Left lung (tissue), 10 donors: Measurements from ENCODE around the gene MEI4. TPM values are rescaled to one million over a fixed set of nuclear protein-coding genes. Genes with fewer than 3 reads are reported as not detected.
"Not testable (repeated sequence)": the region's sequence is repeated elsewhere in the genome, so short reads cannot be mapped to it uniquely, and the experiment has no call there.

Source experiments
- ATAC-seq: fragments of 200-7000 bp; cut with Tn5 transposase; one replicate; pipeline ENCODE4 v1.9.1; 2020; ENCODE audit warnings: moderate library complexity
- DNase-seq, 4 donors: peaks; one replicate each; pipeline ENCODE4 v3.0.0-alpha.2; 2013 to 2020
- H3K27ac ChIP-seq, 2 donors: fragments of 200-600 bp; sonication (generic) in 1 of 2; one replicate each; pipeline versions ENCODE4 v1.5.0 to v1.8.0; 2020 to 2021
- H3K27me3 ChIP-seq, 2 donors: fragments of 200-600 bp; sonication (generic) in 1 of 2; one replicate each; pipeline versions ENCODE4 v1.5.0 to v1.8.0; 2020 to 2021
- H3K36me3 ChIP-seq, 2 donors: fragments of 200-600 bp; sonication (generic) in 1 of 2; one replicate each; pipeline versions ENCODE4 v1.5.0 to v1.8.0; 2020 to 2021
- H3K4me1 ChIP-seq, 2 donors: fragments of 200-600 bp; one replicate each; pipeline ENCODE4 v1.8.0; 2021
- H3K4me3 ChIP-seq, 2 donors: fragments of 200-600 bp; sonication (generic) in 1 of 2; one replicate each; pipeline versions ENCODE4 v1.5.0 to v1.8.0; 2020 to 2021; ENCODE audit warnings: mild to moderate bottlenecking in 1 of 2
- H3K9me3 ChIP-seq, 2 donors: fragments of 200-600 bp; sonication (generic) in 1 of 2; one replicate each; pipeline versions ENCODE4 v1.5.0 to v1.8.0; 2020 to 2021
- intact Hi-C, 2 donors: fragments of 100-400 bp; cut with DNase I; formaldehyde crosslinking; loops; one replicate each; pipeline versions ENCODE4 v1.11.2 to v1.14.2; 2022
- polyA plus RNA-seq, 6 donors: library from polyadenylated mRNA; unstranded; fragments of 120-200 nt; gene quantifications; one replicate each; pipeline ENCODE4 v1.2.1, GENCODE V29; 2013; ENCODE audit not compliant: insufficient read length in 6 of 6
- total RNA-seq, 2 donors: library from RNA; stranded (reverse); fragmentation: NEBNext Ultra II Directional; extraction: Animal tissue kit (Norgen Biotek cat#: 25700); gene quantifications; one replicate each; pipeline ENCODE4 v1.2.1, GENCODE V29; 2021
- TF ChIP-seq, protein P1 (sequence below), 2 donors: fragments of 200-600 bp; sonication (generic) in 1 of 2; IDR thresholded peaks; one replicate each; pipeline versions ENCODE4 v1.5.0 to v1.8.0; 2021; ENCODE audit warnings: antibody characterized with exemption in 2 of 2
- donor health status: DM: no; HTN: yes; CAD: no.
- donor health status: DM: no; HTN: no; CAD: no.

The MEI4 gene
- total and polyA plus RNA-seq, 8 donors, result 0.05 to 0.24 (median 0.10) TPM; not detected in 2

DNA sequence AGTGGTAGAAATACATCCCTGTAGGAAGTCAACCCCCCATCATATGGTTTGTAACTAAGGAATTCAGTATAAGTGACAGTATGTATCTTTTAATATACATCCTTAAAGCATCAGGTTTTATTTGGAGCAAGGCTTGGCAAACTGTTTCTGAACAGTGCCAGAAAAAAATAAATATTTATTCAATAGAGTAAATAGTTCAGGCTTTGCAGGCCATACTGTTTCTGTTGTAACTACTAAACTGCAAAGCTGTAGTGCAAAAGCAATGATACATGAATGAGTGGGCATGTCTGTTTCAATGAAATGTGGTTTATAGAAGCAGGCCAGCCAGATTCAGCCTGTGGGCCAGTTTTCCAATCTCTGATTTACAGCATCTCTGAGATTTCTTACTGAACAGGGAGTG is 977 bp downstream of the MEI4 start:
- no peak overlapping the region for H3K4me3 ChIP-seq
- no peaks in the 10 kb centered on the region for H3K4me1 ChIP-seq
- H3K27ac ChIP-seq, result no peak overlapping the region
- peak in 1 of 4 donors; percentile 10 for DNase-seq
- H3K27me3 ChIP-seq, result peaks cover 0 to 9% of the 10 kb centered on the region in 2 donors
- TF ChIP-seq, protein P1, sequence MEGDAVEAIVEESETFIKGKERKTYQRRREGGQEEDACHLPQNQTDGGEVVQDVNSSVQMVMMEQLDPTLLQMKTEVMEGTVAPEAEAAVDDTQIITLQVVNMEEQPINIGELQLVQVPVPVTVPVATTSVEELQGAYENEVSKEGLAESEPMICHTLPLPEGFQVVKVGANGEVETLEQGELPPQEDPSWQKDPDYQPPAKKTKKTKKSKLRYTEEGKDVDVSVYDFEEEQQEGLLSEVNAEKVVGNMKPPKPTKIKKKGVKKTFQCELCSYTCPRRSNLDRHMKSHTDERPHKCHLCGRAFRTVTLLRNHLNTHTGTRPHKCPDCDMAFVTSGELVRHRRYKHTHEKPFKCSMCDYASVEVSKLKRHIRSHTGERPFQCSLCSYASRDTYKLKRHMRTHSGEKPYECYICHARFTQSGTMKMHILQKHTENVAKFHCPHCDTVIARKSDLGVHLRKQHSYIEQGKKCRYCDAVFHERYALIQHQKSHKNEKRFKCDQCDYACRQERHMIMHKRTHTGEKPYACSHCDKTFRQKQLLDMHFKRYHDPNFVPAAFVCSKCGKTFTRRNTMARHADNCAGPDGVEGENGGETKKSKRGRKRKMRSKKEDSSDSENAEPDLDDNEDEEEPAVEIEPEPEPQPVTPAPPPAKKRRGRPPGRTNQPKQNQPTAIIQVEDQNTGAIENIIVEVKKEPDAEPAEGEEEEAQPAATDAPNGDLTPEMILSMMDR (IDR thresholded peaks at IDR 0.05), result no peak
- intact Hi-C loops, result no loop called here
- H3K9me3 ChIP-seq, result no peaks in the 10 kb centered on the region
- no peaks in the 10 kb centered on the region for H3K36me3 ChIP-seq
- no peak for ATAC-seq

DNA sequence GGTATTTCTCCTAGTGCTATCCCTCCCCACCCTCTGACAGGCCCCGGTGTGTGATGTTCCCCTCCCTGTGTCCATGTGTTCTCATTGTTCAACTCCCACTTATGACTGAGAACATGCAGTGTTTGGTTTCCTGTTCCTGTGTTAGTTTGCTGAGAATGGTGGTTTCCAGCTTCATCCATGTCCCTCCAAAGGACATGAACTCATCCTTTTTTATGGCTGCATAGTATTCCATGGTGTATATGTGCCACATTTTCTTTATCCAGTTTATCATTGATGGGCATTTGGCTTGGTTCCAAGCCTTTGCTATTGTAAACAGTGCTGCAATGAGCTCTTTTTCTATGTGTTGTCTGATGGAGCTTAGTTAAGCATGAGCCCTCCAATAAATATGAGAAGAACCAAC is 2.2 kb downstream of the MEI4 start:
- DNase-seq, H3K27ac ChIP-seq, H3K4me3 ChIP-seq, H3K36me3 ChIP-seq, intact Hi-C loops, H3K4me1 ChIP-seq, H3K9me3 ChIP-seq, H3K27me3 ChIP-seq, ATAC-seq: not testable (repeated sequence)

DNA sequence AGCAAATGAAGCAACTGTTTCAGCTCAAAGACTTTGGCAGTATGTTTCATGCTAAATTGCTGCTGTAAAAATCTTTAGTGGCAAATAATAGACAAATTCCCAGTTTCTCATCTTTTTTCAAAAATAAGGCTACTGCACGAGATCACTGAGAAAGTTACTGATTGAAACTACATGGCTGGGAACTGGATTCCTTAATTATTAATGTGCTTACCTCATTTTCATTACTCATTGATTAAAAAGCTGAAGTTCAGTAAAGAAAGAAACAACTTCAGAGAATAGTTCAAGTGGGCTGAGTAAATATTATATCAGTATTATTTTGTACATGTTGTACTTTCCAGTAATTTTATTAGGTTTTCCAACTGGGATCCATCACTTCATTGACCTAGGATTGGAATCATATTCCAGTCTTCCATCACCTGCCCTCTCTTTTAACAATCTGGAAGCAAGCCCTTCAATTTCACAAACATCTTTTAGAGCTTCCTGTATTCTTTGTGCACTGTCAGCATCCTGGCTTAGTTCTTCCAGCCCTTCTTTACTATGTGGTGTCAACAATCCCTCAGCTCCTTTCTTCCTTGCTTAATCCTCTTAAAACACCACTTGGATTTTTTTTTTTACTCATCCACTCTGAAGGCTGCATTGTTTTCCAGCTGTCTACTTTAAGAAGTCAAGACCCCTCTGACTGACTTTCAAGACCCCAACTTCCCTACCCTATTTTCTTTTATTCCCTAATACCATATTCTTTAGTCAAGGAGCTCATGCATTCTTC is 4.3 kb downstream of the MEI4 start:
- no peaks in the 10 kb centered on the region for H3K9me3 ChIP-seq
- ATAC-seq, result no peak
- intact Hi-C loops, result no loop called here
- no peak for DNase-seq
- no peak overlapping the region for H3K27ac ChIP-seq
- no peaks in the 10 kb centered on the region for H3K27me3 ChIP-seq
- H3K4me1 ChIP-seq, result no peaks in the 10 kb centered on the region
- no peak overlapping the region for H3K4me3 ChIP-seq
- TF ChIP-seq, protein P1 (IDR thresholded peaks at IDR 0.05), result no peak
- H3K36me3 ChIP-seq, result no peaks in the 10 kb centered on the region

DNA sequence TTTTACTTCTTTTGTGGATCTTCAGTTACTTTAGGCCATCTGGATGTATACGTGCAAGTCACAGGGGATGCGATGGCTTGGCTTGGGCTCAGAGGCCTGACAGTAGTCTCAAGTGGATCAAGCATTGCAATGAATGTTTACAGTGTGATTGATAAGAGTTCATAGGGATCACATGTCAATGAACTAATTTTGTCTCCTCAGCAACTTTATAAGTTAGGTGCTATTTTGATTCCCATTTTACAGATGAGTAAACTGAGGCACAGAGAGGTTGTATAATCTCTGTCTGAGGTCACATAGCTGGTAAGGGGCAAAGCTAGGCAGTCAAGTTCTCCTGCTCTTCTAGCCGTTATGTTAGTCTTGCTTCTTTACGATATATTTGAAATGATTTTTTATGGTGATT is 13.5 kb downstream of the MEI4 start:
- Histone ChIP-seq H3K36me3 (no peaks in the 10 kb centered on the region), H3K27ac (no peak overlapping the region), H3K4me1 (no peaks in the 10 kb centered on the region), H3K9me3 (no peaks in the 10 kb centered on the region), H3K27me3 (no peaks in the 10 kb centered on the region), H3K4me3 (no peak overlapping the region)
- ATAC-seq (no peak), DNase-seq (no peak)
- TF ChIP-seq, protein P1 (IDR thresholded peaks at IDR 0.05), result no peak
- intact Hi-C loops, result no loop called here

DNA sequence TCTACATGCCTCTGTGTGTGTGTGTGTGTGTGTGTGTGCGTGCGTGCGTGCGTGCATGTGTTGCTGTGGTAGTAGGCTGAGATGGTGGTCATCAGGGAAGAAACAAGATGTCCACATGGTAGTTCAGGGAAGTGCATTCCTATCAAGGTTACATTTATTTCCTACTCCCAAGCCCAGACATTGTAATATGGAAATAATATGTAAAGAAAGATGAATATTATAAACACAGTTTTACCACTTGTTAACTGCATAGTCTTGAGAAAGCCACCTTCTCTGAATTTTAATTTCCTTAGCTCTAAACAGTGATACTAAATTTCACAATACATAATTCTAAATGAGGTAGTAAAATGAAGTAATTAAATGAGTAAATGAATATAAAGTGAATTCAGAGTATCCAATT is 14.0 kb downstream of the MEI4 start:
- Histone ChIP-seq H3K36me3 (no peaks in the 10 kb centered on the region), H3K4me1 (no peaks in the 10 kb centered on the region), H3K27me3 (no peaks in the 10 kb centered on the region), H3K27ac (no peak overlapping the region), H3K4me3 (no peak overlapping the region), H3K9me3 (no peaks in the 10 kb centered on the region)
- no peak for ATAC-seq
- DNase-seq, result no peak
- intact Hi-C loops, result no loop called here
- TF ChIP-seq, protein P1 (IDR thresholded peaks at IDR 0.05), result no peak

DNA sequence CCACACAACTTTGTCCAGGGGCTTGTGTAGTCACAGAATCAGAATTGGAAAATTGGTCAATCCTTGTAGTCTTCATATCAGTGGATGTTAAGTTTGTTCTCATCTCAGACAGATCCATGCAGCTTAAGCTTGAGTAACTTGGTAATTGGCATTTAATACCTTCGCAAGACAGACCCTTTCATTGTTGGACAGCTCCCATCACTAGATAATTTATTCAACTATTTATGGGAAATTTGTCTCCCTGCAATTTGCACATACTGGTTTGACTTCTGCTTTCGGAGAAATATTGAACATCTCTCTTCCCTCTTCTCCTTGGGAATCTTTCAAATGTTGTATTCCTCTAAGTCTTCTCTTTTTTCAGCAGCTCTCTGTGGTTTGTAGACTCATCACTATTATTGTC is 17.1 kb downstream of the MEI4 start:
- H3K4me3 ChIP-seq, result no peak overlapping the region
- TF ChIP-seq, protein P1 (IDR thresholded peaks at IDR 0.05), result no peak
- ATAC-seq, result no peak
- no peak for DNase-seq
- no peaks in the 10 kb centered on the region for H3K27me3 ChIP-seq
- H3K36me3 ChIP-seq, result no peaks in the 10 kb centered on the region
- intact Hi-C loops, result no loop called here
- no peaks in the 10 kb centered on the region for H3K9me3 ChIP-seq
- no peak overlapping the region for H3K27ac ChIP-seq
- no peaks in the 10 kb centered on the region for H3K4me1 ChIP-seq
